ENCODE measurements around the gene ANKMY1. TPM values are rescaled to one million over a fixed set of nuclear protein-coding genes. Genes with fewer than 3 reads are reported as not detected.
A peak's percentile ranks its signal among the peaks of the same experiment; 100 is the strongest.

ANKMY1 gene
- total RNA-seq, 1 donor from 2014 or later, result 28.5 TPM

GRCh38 chr2:240571314-240571973 is 13.7 kb upstream of the ANKMY1 start:
- H3K27me3 Mint-ChIP-seq (ENCODE audit: unreplicated experiment), result no peaks in the 10 kb centered on the region
- H3K4me1 Mint-ChIP-seq (ENCODE audit: unreplicated experiment), result peaks cover 30% of the 10 kb centered on the region
- H3K36me3 Mint-ChIP-seq (ENCODE audit: unreplicated experiment), result no peaks in the 10 kb centered on the region
- no peak for DNase-seq (ENCODE audit: extremely low spot score, unreplicated experiment)
- TF ChIP-seq CTCF (IDR thresholded peaks at IDR 0.05), result no peak
- no peak overlapping the region for H3K27ac Mint-ChIP-seq (ENCODE audit: unreplicated experiment)
- H3K4me3 Mint-ChIP-seq (ENCODE audit: unreplicated experiment), result no peak overlapping the region
- H3K9me3 Mint-ChIP-seq (ENCODE audit: unreplicated experiment), result no peaks in the 10 kb centered on the region

GRCh38 chr2:240570531-240571313 is 12.9 kb upstream of the ANKMY1 start:
- H3K4me3 Mint-ChIP-seq (ENCODE audit: unreplicated experiment), result no peak overlapping the region

GRCh38 chr2:240569998-240570530 is 12.3 kb upstream of the ANKMY1 start:
- DNase-seq (ENCODE audit: extremely low spot score, unreplicated experiment), result no peak
- Mint-ChIP-seq H3K27me3 (ENCODE audit: unreplicated experiment) (no peaks in the 10 kb centered on the region), H3K36me3 (ENCODE audit: unreplicated experiment) (no peaks in the 10 kb centered on the region), H3K9me3 (ENCODE audit: unreplicated experiment) (no peaks in the 10 kb centered on the region), H3K4me3 (ENCODE audit: unreplicated experiment) (no peak overlapping the region), H3K27ac (ENCODE audit: unreplicated experiment) (no peak overlapping the region), H3K4me1 (ENCODE audit: unreplicated experiment) (peaks cover 39% of the 10 kb centered on the region)
- no peak for TF ChIP-seq CTCF (IDR thresholded peaks at IDR 0.05)

More at GRCh38 chr2:240570531-240571313, 12.9 kb upstream of the ANKMY1 start:
- Mint-ChIP-seq H3K27me3 (ENCODE audit: unreplicated experiment) (no peaks in the 10 kb centered on the region), H3K9me3 (ENCODE audit: unreplicated experiment) (no peaks in the 10 kb centered on the region), H3K36me3 (ENCODE audit: unreplicated experiment) (no peaks in the 10 kb centered on the region), H3K4me1 (ENCODE audit: unreplicated experiment) (peaks cover 37% of the 10 kb centered on the region), H3K27ac (ENCODE audit: unreplicated experiment) (no peak overlapping the region)
- DNase-seq (ENCODE audit: extremely low spot score, unreplicated experiment), result no peak
- no peak for TF ChIP-seq CTCF (IDR thresholded peaks at IDR 0.05)

- Mint-ChIP-seq H3K27me3 (ENCODE audit: unreplicated experiment) (no peaks in the 10 kb centered on the region), H3K9me3 (ENCODE audit: unreplicated experiment) (no peaks in the 10 kb centered on the region), H3K27ac (ENCODE audit: unreplicated experiment) (no peak overlapping the region), H3K36me3 (ENCODE audit: unreplicated experiment) (no peaks in the 10 kb centered on the region), H3K4me3 (ENCODE audit: unreplicated experiment) (peak overlapping the region; percentile 64), H3K4me1 (ENCODE audit: unreplicated experiment) (peaks cover 39% of the 10 kb centered on the region)
- TF ChIP-seq CTCF (IDR thresholded peaks at IDR 0.05), result no peak
- DNase-seq (ENCODE audit: extremely low spot score, unreplicated experiment), result no peak
These were observed 11.8 kb upstream of the ANKMY1 start for GRCh38 chr2:240569523-240569997.

Measured in osteocyte (in vitro differentiated cells).